ENCODE results near the gene ETV3L. TPM values are rescaled to one million over a fixed set of nuclear protein-coding genes. Genes with fewer than 3 reads are reported as not detected.
"Not testable (repeated sequence)": the region's sequence is repeated elsewhere in the genome, so short reads cannot be mapped to it uniquely, and the experiment has no call there.

Gene ETV3L
- total RNA-seq, 1 donor from 2014 or later: not detected

DNA sequence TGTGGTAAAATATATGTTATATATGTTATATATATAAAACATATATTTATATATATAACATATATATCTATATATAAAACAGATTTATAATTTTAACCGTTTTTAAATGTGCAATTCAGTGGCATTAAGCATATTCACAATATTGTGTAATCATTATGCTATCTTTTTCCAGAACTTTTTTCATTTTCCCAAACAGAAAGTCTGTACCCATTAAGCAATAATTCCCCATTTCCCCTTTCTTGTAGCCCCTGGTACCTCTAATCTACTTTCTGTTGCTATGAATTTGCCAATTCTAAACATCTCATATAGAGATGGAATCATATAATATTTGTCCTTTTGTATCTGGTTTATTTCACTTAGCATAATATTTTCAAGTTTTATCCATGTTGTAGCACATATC is 43.3 kb downstream of the ETV3L start:
- no peaks in the 10 kb centered on the region for H3K79me2 ChIP-seq (ENCODE audit: low read depth)
- H3K4me3 ChIP-seq: no peak overlapping the region
- TF ChIP-seq EZH2 (IDR thresholded peaks at IDR 0.05): no peak
- TF ChIP-seq, protein P1, sequence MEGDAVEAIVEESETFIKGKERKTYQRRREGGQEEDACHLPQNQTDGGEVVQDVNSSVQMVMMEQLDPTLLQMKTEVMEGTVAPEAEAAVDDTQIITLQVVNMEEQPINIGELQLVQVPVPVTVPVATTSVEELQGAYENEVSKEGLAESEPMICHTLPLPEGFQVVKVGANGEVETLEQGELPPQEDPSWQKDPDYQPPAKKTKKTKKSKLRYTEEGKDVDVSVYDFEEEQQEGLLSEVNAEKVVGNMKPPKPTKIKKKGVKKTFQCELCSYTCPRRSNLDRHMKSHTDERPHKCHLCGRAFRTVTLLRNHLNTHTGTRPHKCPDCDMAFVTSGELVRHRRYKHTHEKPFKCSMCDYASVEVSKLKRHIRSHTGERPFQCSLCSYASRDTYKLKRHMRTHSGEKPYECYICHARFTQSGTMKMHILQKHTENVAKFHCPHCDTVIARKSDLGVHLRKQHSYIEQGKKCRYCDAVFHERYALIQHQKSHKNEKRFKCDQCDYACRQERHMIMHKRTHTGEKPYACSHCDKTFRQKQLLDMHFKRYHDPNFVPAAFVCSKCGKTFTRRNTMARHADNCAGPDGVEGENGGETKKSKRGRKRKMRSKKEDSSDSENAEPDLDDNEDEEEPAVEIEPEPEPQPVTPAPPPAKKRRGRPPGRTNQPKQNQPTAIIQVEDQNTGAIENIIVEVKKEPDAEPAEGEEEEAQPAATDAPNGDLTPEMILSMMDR (IDR thresholded peaks at IDR 0.05): no peak
- no peak for TF ChIP-seq EZH2phosphoT487 (IDR thresholded peaks at IDR 0.05)
- no peaks in the 10 kb centered on the region for H3K27me3 ChIP-seq
- Mint-ChIP-seq H3K27me3 (ENCODE audit: insufficient read depth, low read depth) (peaks cover 8% of the 10 kb centered on the region), H3K4me3 (no peak overlapping the region), H3K4me1 (no peaks in the 10 kb centered on the region), H3K36me3 (no peaks in the 10 kb centered on the region), H3K27ac (no peak overlapping the region), H3K9me3 (peaks cover 14% of the 10 kb centered on the region)
- no peaks in the 10 kb centered on the region for H3F3A ChIP-seq (ENCODE audit: low read depth)
- H3K9me3 ChIP-seq (ENCODE audit: low read depth): no peaks in the 10 kb centered on the region
- no peak overlapping the region for H3K4me2 ChIP-seq
- H3K27ac ChIP-seq: no peak overlapping the region
- H3K4me1 ChIP-seq: no peaks in the 10 kb centered on the region
- no peaks in the 10 kb centered on the region for H3K36me3 ChIP-seq
- H3K9ac ChIP-seq: no peak overlapping the region
- no peaks in the 10 kb centered on the region for H4K20me1 ChIP-seq (ENCODE audit: low read depth)
- DNase-seq (ENCODE audit: low spot score): no peak
- H2AFZ ChIP-seq (replicated peaks): no peak overlapping the region

DNA sequence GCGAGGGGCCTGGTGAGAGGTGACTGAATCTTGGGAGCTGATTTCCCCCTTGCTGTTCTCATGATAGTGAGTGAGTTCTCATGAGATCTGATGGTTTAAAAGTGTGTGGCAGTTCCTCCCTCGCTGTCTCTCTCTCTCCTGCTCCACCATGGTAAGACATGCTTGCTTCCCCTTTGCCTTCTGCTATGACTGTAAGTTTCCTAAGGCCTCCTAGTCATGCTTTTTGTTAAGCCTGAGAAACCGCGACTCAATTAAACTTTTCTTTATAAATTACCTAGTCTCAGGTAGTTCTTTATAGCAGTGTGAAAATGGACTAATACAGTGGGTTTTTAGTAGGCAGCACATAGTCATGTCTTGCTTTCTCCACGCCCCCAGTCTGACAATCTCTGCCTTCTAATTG is 43.9 kb downstream of the ETV3L start:
- H3K27ac ChIP-seq; H3K79me2 ChIP-seq (ENCODE audit: low read depth); H3K36me3 Mint-ChIP-seq; H3K4me3 ChIP-seq; H3K27me3 Mint-ChIP-seq (ENCODE audit: insufficient read depth, low read depth); H3K4me2 ChIP-seq; H3K4me1 Mint-ChIP-seq; H2AFZ ChIP-seq (replicated peaks); H3K27me3 ChIP-seq; H3K9me3 Mint-ChIP-seq; H3K4me3 Mint-ChIP-seq; H3K4me1 ChIP-seq; H4K20me1 ChIP-seq (ENCODE audit: low read depth); H3K9ac ChIP-seq; DNase-seq (ENCODE audit: low spot score); H3K9me3 ChIP-seq (ENCODE audit: low read depth); H3F3A ChIP-seq (ENCODE audit: low read depth); H3K27ac Mint-ChIP-seq; H3K36me3 ChIP-seq: not testable (repeated sequence)

DNA sequence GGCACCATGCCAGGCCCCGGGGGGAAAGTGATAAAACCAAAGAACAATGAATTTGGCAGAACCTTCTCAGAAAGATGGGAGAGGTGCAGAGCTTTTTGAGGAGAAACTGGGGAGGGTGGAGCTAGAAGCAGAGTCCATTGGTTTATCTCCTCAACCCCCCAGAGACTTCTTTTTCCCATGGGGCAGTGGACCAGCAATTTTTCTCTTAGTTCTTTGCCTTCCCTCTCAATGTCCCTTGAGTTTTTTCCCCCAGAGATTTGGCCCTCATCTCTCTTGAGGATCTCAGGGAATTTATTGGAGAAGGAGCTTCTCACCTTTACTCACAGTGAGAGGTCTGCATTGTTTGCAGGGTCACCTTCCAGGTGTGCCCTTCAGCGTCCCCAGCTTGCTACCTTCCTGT is 48.8 kb downstream of the ETV3L start:
- H3K36me3 ChIP-seq: no peaks in the 10 kb centered on the region
- H3K27ac ChIP-seq: no peak overlapping the region
- H3K9ac ChIP-seq: no peak overlapping the region
- Mint-ChIP-seq H3K27ac (no peak overlapping the region), H3K9me3 (peaks cover 8% of the 10 kb centered on the region), H3K27me3 (ENCODE audit: insufficient read depth, low read depth) (peaks cover 5% of the 10 kb centered on the region), H3K4me1 (peaks cover 3% of the 10 kb centered on the region), H3K36me3 (no peaks in the 10 kb centered on the region), H3K4me3 (no peak overlapping the region)
- TF ChIP-seq EZH2phosphoT487 (IDR thresholded peaks at IDR 0.05): no peak
- TF ChIP-seq, protein P1 (IDR thresholded peaks at IDR 0.05): no peak
- no peak for TF ChIP-seq EZH2 (IDR thresholded peaks at IDR 0.05)
- H3K9me3 ChIP-seq (ENCODE audit: low read depth): no peaks in the 10 kb centered on the region
- no peaks in the 10 kb centered on the region for H4K20me1 ChIP-seq (ENCODE audit: low read depth)
- H3K27me3 ChIP-seq: no peaks in the 10 kb centered on the region
- no peak overlapping the region for H2AFZ ChIP-seq (replicated peaks)
- no peak overlapping the region for H3K4me3 ChIP-seq
- no peaks in the 10 kb centered on the region for H3K79me2 ChIP-seq (ENCODE audit: low read depth)
- H3K4me1 ChIP-seq: no peaks in the 10 kb centered on the region
- H3K4me2 ChIP-seq: no peak overlapping the region
- H3F3A ChIP-seq (ENCODE audit: low read depth): peaks cover 16% of the 10 kb centered on the region
- DNase-seq (ENCODE audit: low spot score): no peak

DNA sequence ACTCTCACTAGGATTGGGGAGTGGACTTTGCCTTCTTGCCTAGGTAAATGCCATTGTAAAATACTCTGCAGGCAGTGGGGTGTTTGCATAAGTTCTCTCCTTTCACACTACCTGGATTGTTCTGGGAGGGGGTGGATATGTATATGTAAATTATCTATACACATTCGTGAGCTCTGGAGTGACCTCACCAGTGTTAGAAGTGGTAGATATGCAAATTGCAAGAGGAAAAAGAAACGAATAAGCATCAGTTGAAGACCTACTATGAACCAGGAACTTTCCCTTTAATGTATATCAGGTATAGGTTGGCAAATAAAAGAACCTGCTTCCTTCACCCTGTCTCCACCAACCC is 52.6 kb downstream of the ETV3L start:
- H2AFZ ChIP-seq (replicated peaks): no peak overlapping the region
- H3K79me2 ChIP-seq (ENCODE audit: low read depth): peaks cover 33% of the 10 kb centered on the region
- H3K4me1 ChIP-seq: peaks cover 26% of the 10 kb centered on the region
- Mint-ChIP-seq H3K4me3 (peak overlapping the region; percentile 92), H3K27ac (no peak overlapping the region), H3K9me3 (peaks cover 4% of the 10 kb centered on the region), H3K36me3 (no peaks in the 10 kb centered on the region), H3K27me3 (ENCODE audit: insufficient read depth, low read depth) (peaks cover 5% of the 10 kb centered on the region), H3K4me1 (peaks cover 29% of the 10 kb centered on the region)
- H4K20me1 ChIP-seq (ENCODE audit: low read depth): peaks cover 25% of the 10 kb centered on the region
- H3K9me3 ChIP-seq (ENCODE audit: low read depth): no peaks in the 10 kb centered on the region
- H3K27ac ChIP-seq: no peak overlapping the region
- no peak overlapping the region for H3K4me3 ChIP-seq
- peaks cover 23% of the 10 kb centered on the region for H3F3A ChIP-seq (ENCODE audit: low read depth)
- no peaks in the 10 kb centered on the region for H3K27me3 ChIP-seq
- TF ChIP-seq, protein P1 (IDR thresholded peaks at IDR 0.05): no peak
- no peak for TF ChIP-seq EZH2phosphoT487 (IDR thresholded peaks at IDR 0.05)
- no peak for TF ChIP-seq EZH2 (IDR thresholded peaks at IDR 0.05)
- no peak for DNase-seq (ENCODE audit: low spot score)
- H3K36me3 ChIP-seq: no peaks in the 10 kb centered on the region
- H3K9ac ChIP-seq: no peak overlapping the region
- H3K4me2 ChIP-seq: no peak overlapping the region
